ENCODE data around the gene KIF6.

The KIF6 gene

GRCh38 chr6:39310542-39310941 is 414.7 kb downstream of the KIF6 start:
- no peak overlapping the region for H3K4me3 ChIP-seq (ENCODE audit: low read length)
- no peaks in the 10 kb centered on the region for H3K9me3 ChIP-seq (ENCODE audit: control insufficient read depth, low read depth, low read length)
- no peaks in the 10 kb centered on the region for H3K4me1 ChIP-seq (ENCODE audit: control insufficient read depth, low read depth, low read length)
- H3K27me3 ChIP-seq (ENCODE audit: control insufficient read depth, insufficient read depth, low read length) = peaks cover 51% of the 10 kb centered on the region
- no peaks in the 10 kb centered on the region for H3K36me3 ChIP-seq (ENCODE audit: control insufficient read depth, low read depth, low read length)
- H3K27ac ChIP-seq (ENCODE audit: low read length) = no peak overlapping the region
- H3K9ac ChIP-seq (ENCODE audit: low read length) = no peak overlapping the region

- Histone ChIP-seq H3K9me3 (ENCODE audit: control insufficient read depth, low read depth, low read length) (no peaks in the 10 kb centered on the region), H3K4me1 (ENCODE audit: control insufficient read depth, low read depth, low read length) (no peaks in the 10 kb centered on the region), H3K4me3 (ENCODE audit: low read length) (no peak overlapping the region), H3K27me3 (ENCODE audit: control insufficient read depth, insufficient read depth, low read length) (peaks cover 46% of the 10 kb centered on the region), H3K27ac (ENCODE audit: low read length) (no peak overlapping the region), H3K36me3 (ENCODE audit: control insufficient read depth, low read depth, low read length) (no peaks in the 10 kb centered on the region), H3K9ac (ENCODE audit: low read length) (no peak overlapping the region)
These were observed 415.2 kb downstream of the KIF6 start for GRCh38 chr6:39309942-39310531.

- H3K27me3 ChIP-seq (ENCODE audit: control insufficient read depth, insufficient read depth, low read length) = peaks cover 20% of the 10 kb centered on the region
- H3K27ac ChIP-seq (ENCODE audit: low read length) = no peak overlapping the region
- H3K4me3 ChIP-seq (ENCODE audit: low read length) = no peak overlapping the region
- H3K9ac ChIP-seq (ENCODE audit: low read length) = no peak overlapping the region
- H3K36me3 ChIP-seq (ENCODE audit: control insufficient read depth, low read depth, low read length) = no peaks in the 10 kb centered on the region
- H3K4me1 ChIP-seq (ENCODE audit: control insufficient read depth, low read depth, low read length) = no peaks in the 10 kb centered on the region
- no peaks in the 10 kb centered on the region for H3K9me3 ChIP-seq (ENCODE audit: control insufficient read depth, low read depth, low read length)
These were observed 417.7 kb downstream of the KIF6 start for GRCh38 chr6:39307462-39307861.

- H3K27me3 ChIP-seq (ENCODE audit: control insufficient read depth, insufficient read depth, low read length) = no peaks in the 10 kb centered on the region
- no peaks in the 10 kb centered on the region for H3K36me3 ChIP-seq (ENCODE audit: control insufficient read depth, low read depth, low read length)
- no peaks in the 10 kb centered on the region for H3K4me1 ChIP-seq (ENCODE audit: control insufficient read depth, low read depth, low read length)
- H3K4me3 ChIP-seq (ENCODE audit: low read length) = no peak overlapping the region
- H3K27ac ChIP-seq (ENCODE audit: low read length) = no peak overlapping the region
- H3K9me3 ChIP-seq (ENCODE audit: control insufficient read depth, low read depth, low read length) = no peaks in the 10 kb centered on the region
- no peak overlapping the region for H3K9ac ChIP-seq (ENCODE audit: low read length)
These were observed 420.3 kb downstream of the KIF6 start for GRCh38 chr6:39304951-39305350.

GRCh38 chr6:39303425-39304153 is 421.6 kb downstream of the KIF6 start:
- Histone ChIP-seq H3K4me3 (ENCODE audit: low read length) (no peak overlapping the region), H3K4me1 (ENCODE audit: control insufficient read depth, low read depth, low read length) (no peaks in the 10 kb centered on the region), H3K27me3 (ENCODE audit: control insufficient read depth, insufficient read depth, low read length) (no peaks in the 10 kb centered on the region), H3K9me3 (ENCODE audit: control insufficient read depth, low read depth, low read length) (no peaks in the 10 kb centered on the region), H3K36me3 (ENCODE audit: control insufficient read depth, low read depth, low read length) (no peaks in the 10 kb centered on the region), H3K27ac (ENCODE audit: low read length) (no peak overlapping the region), H3K9ac (ENCODE audit: low read length) (no peak overlapping the region)

- Histone ChIP-seq H3K4me1 (ENCODE audit: control insufficient read depth, low read depth, low read length) (no peaks in the 10 kb centered on the region), H3K9ac (ENCODE audit: low read length) (no peak overlapping the region), H3K27ac (ENCODE audit: low read length) (no peak overlapping the region), H3K36me3 (ENCODE audit: control insufficient read depth, low read depth, low read length) (no peaks in the 10 kb centered on the region), H3K4me3 (ENCODE audit: low read length) (no peak overlapping the region), H3K27me3 (ENCODE audit: control insufficient read depth, insufficient read depth, low read length) (no peaks in the 10 kb centered on the region), H3K9me3 (ENCODE audit: control insufficient read depth, low read depth, low read length) (no peaks in the 10 kb centered on the region)
These were observed 422.4 kb downstream of the KIF6 start for GRCh38 chr6:39302669-39303424.

GRCh38 chr6:39302011-39302410 is 423.2 kb downstream of the KIF6 start:
- H3K36me3 ChIP-seq (ENCODE audit: control insufficient read depth, low read depth, low read length) = no peaks in the 10 kb centered on the region
- no peaks in the 10 kb centered on the region for H3K27me3 ChIP-seq (ENCODE audit: control insufficient read depth, insufficient read depth, low read length)
- no peak overlapping the region for H3K9ac ChIP-seq (ENCODE audit: low read length)
- H3K27ac ChIP-seq (ENCODE audit: low read length) = no peak overlapping the region
- H3K4me1 ChIP-seq (ENCODE audit: control insufficient read depth, low read depth, low read length) = no peaks in the 10 kb centered on the region
- H3K9me3 ChIP-seq (ENCODE audit: control insufficient read depth, low read depth, low read length) = no peaks in the 10 kb centered on the region
- H3K4me3 ChIP-seq (ENCODE audit: low read length) = no peak overlapping the region

GRCh38 chr6:39301606-39302005 is 423.6 kb downstream of the KIF6 start:
- H3K9me3 ChIP-seq (ENCODE audit: control insufficient read depth, low read depth, low read length) = no peaks in the 10 kb centered on the region
- H3K27me3 ChIP-seq (ENCODE audit: control insufficient read depth, insufficient read depth, low read length) = no peaks in the 10 kb centered on the region
- H3K4me3 ChIP-seq (ENCODE audit: low read length) = no peak overlapping the region
- H3K4me1 ChIP-seq (ENCODE audit: control insufficient read depth, low read depth, low read length) = no peaks in the 10 kb centered on the region
- no peak overlapping the region for H3K27ac ChIP-seq (ENCODE audit: low read length)
- H3K9ac ChIP-seq (ENCODE audit: low read length) = no peak overlapping the region
- H3K36me3 ChIP-seq (ENCODE audit: control insufficient read depth, low read depth, low read length) = no peaks in the 10 kb centered on the region

- no peaks in the 10 kb centered on the region for H3K4me1 ChIP-seq (ENCODE audit: control insufficient read depth, low read depth, low read length)
- H3K9me3 ChIP-seq (ENCODE audit: control insufficient read depth, low read depth, low read length) = no peaks in the 10 kb centered on the region
- no peak overlapping the region for H3K27ac ChIP-seq (ENCODE audit: low read length)
- H3K9ac ChIP-seq (ENCODE audit: low read length) = no peak overlapping the region
- H3K4me3 ChIP-seq (ENCODE audit: low read length) = no peak overlapping the region
- no peaks in the 10 kb centered on the region for H3K36me3 ChIP-seq (ENCODE audit: control insufficient read depth, low read depth, low read length)
- H3K27me3 ChIP-seq (ENCODE audit: control insufficient read depth, insufficient read depth, low read length) = no peaks in the 10 kb centered on the region
These were observed 424.5 kb downstream of the KIF6 start for GRCh38 chr6:39300739-39301138.

- no peaks in the 10 kb centered on the region for H3K36me3 ChIP-seq (ENCODE audit: control insufficient read depth, low read depth, low read length)
- H3K9ac ChIP-seq (ENCODE audit: low read length) = no peak overlapping the region
- no peaks in the 10 kb centered on the region for H3K4me1 ChIP-seq (ENCODE audit: control insufficient read depth, low read depth, low read length)
- H3K27me3 ChIP-seq (ENCODE audit: control insufficient read depth, insufficient read depth, low read length) = no peaks in the 10 kb centered on the region
- no peak overlapping the region for H3K27ac ChIP-seq (ENCODE audit: low read length)
- no peak overlapping the region for H3K4me3 ChIP-seq (ENCODE audit: low read length)
- no peaks in the 10 kb centered on the region for H3K9me3 ChIP-seq (ENCODE audit: control insufficient read depth, low read depth, low read length)
These were observed 427.1 kb downstream of the KIF6 start for GRCh38 chr6:39298061-39298460.

- Histone ChIP-seq H3K36me3 (ENCODE audit: control insufficient read depth, low read depth, low read length) (no peaks in the 10 kb centered on the region), H3K27me3 (ENCODE audit: control insufficient read depth, insufficient read depth, low read length) (peaks cover 5% of the 10 kb centered on the region), H3K9me3 (ENCODE audit: control insufficient read depth, low read depth, low read length) (no peaks in the 10 kb centered on the region), H3K4me1 (ENCODE audit: control insufficient read depth, low read depth, low read length) (peaks cover 2% of the 10 kb centered on the region), H3K4me3 (ENCODE audit: low read length) (no peak overlapping the region), H3K9ac (ENCODE audit: low read length) (no peak overlapping the region), H3K27ac (ENCODE audit: low read length) (no peak overlapping the region)
These were observed 428.2 kb downstream of the KIF6 start for GRCh38 chr6:39296745-39297640.

Data from iPS-18a (cell line).